Measurements from ENCODE around the gene MMP15. TPM values are rescaled to one million over a fixed set of nuclear protein-coding genes. Genes with fewer than 3 reads are reported as not detected.

MMP15 gene
- polyA plus RNA-seq, 1 donor (not counting 4 experiments of a cell fraction or from before 2014, with no cell fraction given), result 3.7 TPM

DNA sequence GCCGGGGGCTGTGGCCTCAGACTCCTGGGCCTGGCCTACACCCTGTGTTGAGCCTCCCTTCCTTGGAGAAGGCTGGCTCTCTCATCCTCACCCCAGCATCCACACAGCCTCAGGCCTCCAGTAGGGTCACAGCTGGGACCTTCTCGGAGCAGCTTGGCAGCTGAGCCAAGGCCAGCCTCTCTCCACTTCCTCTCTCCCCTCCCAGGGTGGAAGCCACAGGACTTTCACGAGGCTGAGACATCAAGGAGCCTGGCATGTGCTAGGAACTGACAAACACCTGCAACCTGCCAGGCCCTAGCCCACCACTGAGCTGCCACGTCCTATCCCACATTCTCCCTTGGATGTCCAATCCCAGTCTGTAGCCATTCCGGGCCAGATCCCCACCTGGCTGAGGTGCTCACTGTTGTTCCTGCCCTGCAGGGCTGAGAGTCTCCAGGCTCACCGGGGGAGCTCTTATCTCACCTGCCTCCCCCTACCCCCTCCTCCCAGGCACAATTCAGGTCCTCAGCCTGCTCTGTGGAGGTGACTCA is 3.1 kb downstream of the MMP15 start:
- DNase-seq (ENCODE audit: low read depth, low spot score) (no peak), FAIRE-seq (no peak)
- no peak overlapping the region for H3K27ac ChIP-seq (ENCODE audit: control insufficient read depth, insufficient read depth, low read length)
- no peak for TF ChIP-seq EZH2 (IDR thresholded peaks at IDR 0.05; ENCODE audit: low read length)
- TF ChIP-seq, protein P1, sequence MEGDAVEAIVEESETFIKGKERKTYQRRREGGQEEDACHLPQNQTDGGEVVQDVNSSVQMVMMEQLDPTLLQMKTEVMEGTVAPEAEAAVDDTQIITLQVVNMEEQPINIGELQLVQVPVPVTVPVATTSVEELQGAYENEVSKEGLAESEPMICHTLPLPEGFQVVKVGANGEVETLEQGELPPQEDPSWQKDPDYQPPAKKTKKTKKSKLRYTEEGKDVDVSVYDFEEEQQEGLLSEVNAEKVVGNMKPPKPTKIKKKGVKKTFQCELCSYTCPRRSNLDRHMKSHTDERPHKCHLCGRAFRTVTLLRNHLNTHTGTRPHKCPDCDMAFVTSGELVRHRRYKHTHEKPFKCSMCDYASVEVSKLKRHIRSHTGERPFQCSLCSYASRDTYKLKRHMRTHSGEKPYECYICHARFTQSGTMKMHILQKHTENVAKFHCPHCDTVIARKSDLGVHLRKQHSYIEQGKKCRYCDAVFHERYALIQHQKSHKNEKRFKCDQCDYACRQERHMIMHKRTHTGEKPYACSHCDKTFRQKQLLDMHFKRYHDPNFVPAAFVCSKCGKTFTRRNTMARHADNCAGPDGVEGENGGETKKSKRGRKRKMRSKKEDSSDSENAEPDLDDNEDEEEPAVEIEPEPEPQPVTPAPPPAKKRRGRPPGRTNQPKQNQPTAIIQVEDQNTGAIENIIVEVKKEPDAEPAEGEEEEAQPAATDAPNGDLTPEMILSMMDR (optimal IDR thresholded peaks at IDR 0.05 in 1 of 3, IDR thresholded peaks at IDR 0.05 in 1 of 3, conservative IDR thresholded peaks at IDR 0.05 in 1 of 3; ENCODE audit: extremely low read depth in 1 of 3, insufficient read depth in 2 of 3, low read length in 3 of 3), result no peak
- H3K9me3 ChIP-seq (ENCODE audit: control insufficient read depth, low read depth, low read length), result no peaks in the 10 kb centered on the region
- no peak overlapping the region for H3K4me3 ChIP-seq (ENCODE audit: control insufficient read depth in 2 of 3, extremely low read depth in 1 of 3, insufficient read depth in 2 of 3, low read depth in 1 of 3, low read length in 3 of 3)
- no peak overlapping the region for H3K9ac ChIP-seq (ENCODE audit: control insufficient read depth, extremely low read depth, insufficient read depth, low read length)
- H3K79me2 ChIP-seq (ENCODE audit: control insufficient read depth, insufficient read depth, low read length), result no peaks in the 10 kb centered on the region
- H3K9me1 ChIP-seq (ENCODE audit: control insufficient read depth, extremely low read depth, insufficient read depth, low read length), result no peaks in the 10 kb centered on the region
- dilution Hi-C loops (cut with MboI; ENCODE audit: extremely low pct_ligation_motif_present, low sequenced_read_pairs), result no loop called here
- no peak overlapping the region for H2AFZ ChIP-seq (ENCODE audit: control insufficient read depth, low read length)
- H3K27me3 ChIP-seq (ENCODE audit: control insufficient read depth, extremely low read depth, insufficient read depth, low read length), result no peaks in the 10 kb centered on the region
- H3K36me3 ChIP-seq (ENCODE audit: control insufficient read depth in 2 of 2, extremely low read depth in 1 of 2, insufficient read depth in 2 of 2, low read length in 2 of 2), result no peaks in the 10 kb centered on the region
- H3K4me2 ChIP-seq (ENCODE audit: control insufficient read depth, extremely low read depth, insufficient read depth, low read depth, low read length), result no peak overlapping the region
- peaks cover 15% of the 10 kb centered on the region for H3K4me1 ChIP-seq (ENCODE audit: control insufficient read depth, extremely low read depth, insufficient read depth, low read length)
- H4K20me1 ChIP-seq (ENCODE audit: control insufficient read depth, extremely low read depth, insufficient read depth, low read length), result no peaks in the 10 kb centered on the region

DNA sequence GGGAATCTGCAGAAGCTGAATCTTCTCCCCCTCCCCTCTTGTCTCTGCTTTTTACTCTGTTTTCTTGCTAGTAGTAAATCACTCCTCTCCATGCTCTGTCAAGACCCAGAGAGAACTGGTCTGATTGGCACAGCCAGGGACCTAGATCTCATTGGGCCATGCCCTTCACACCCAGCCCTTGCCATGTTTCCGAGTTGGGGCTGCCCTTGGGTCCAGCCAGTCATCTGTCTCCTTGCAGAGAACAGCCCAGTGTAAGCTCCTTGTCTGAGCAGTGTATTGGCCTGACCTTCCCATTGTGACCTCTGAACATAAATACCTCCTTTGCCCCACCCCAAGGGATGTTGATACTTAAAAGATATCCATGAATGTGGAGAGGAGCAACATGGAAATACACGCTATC is 3.9 kb downstream of the MMP15 start:
- DNase-seq (ENCODE audit: low read depth, low spot score) (no peak), FAIRE-seq (no peak)
- H3K27ac ChIP-seq (ENCODE audit: control insufficient read depth, insufficient read depth, low read length), result no peak overlapping the region
- no peaks in the 10 kb centered on the region for H3K36me3 ChIP-seq (ENCODE audit: control insufficient read depth in 2 of 2, extremely low read depth in 1 of 2, insufficient read depth in 2 of 2, low read length in 2 of 2)
- H3K4me1 ChIP-seq (ENCODE audit: control insufficient read depth, extremely low read depth, insufficient read depth, low read length), result peaks cover 14% of the 10 kb centered on the region
- no peak overlapping the region for H3K4me2 ChIP-seq (ENCODE audit: control insufficient read depth, extremely low read depth, insufficient read depth, low read depth, low read length)
- H4K20me1 ChIP-seq (ENCODE audit: control insufficient read depth, extremely low read depth, insufficient read depth, low read length), result no peaks in the 10 kb centered on the region
- no peaks in the 10 kb centered on the region for H3K79me2 ChIP-seq (ENCODE audit: control insufficient read depth, insufficient read depth, low read length)
- H3K9me1 ChIP-seq (ENCODE audit: control insufficient read depth, extremely low read depth, insufficient read depth, low read length), result no peaks in the 10 kb centered on the region
- dilution Hi-C loops (cut with MboI; ENCODE audit: extremely low pct_ligation_motif_present, low sequenced_read_pairs), result no loop called here
- H3K9me3 ChIP-seq (ENCODE audit: control insufficient read depth, low read depth, low read length), result no peaks in the 10 kb centered on the region
- H3K27me3 ChIP-seq (ENCODE audit: control insufficient read depth, extremely low read depth, insufficient read depth, low read length), result no peaks in the 10 kb centered on the region
- no peak for TF ChIP-seq EZH2 (IDR thresholded peaks at IDR 0.05; ENCODE audit: low read length)
- TF ChIP-seq, protein P1 (optimal IDR thresholded peaks at IDR 0.05 in 1 of 3, IDR thresholded peaks at IDR 0.05 in 1 of 3, conservative IDR thresholded peaks at IDR 0.05 in 1 of 3; ENCODE audit: extremely low read depth in 1 of 3, insufficient read depth in 2 of 3, low read length in 3 of 3), result no peak
- no peak overlapping the region for H3K9ac ChIP-seq (ENCODE audit: control insufficient read depth, extremely low read depth, insufficient read depth, low read length)
- H3K4me3 ChIP-seq (ENCODE audit: control insufficient read depth in 2 of 3, extremely low read depth in 1 of 3, insufficient read depth in 2 of 3, low read depth in 1 of 3, low read length in 3 of 3), result no peak overlapping the region
- no peak overlapping the region for H2AFZ ChIP-seq (ENCODE audit: control insufficient read depth, low read length)

Measured in keratinocyte (primary cell).